Parathyroid adenoma (tissue), 2 donors: Measurements from ENCODE around the gene TERB2.
A peak's percentile ranks its signal among the peaks of the same experiment; 100 is the strongest.
"Not testable (repeated sequence)": the region's sequence is repeated elsewhere in the genome, so short reads cannot be mapped to it uniquely, and the experiment has no call there.

ENCODE experiments used
- H2AFZ ChIP-seq: fragments of 300-600 bp; sonication (generic); one replicate; pipeline ENCODE4 v1.7.0; 2017; ENCODE audit warnings: antibody characterized with exemption, mild to moderate bottlenecking
- H3K27ac ChIP-seq: fragments of 300-600 bp; sonication (generic); one replicate; pipeline ENCODE4 v1.7.0; 2017
- H3K27me3 ChIP-seq: fragments of 300-600 bp; sonication (generic); one replicate; pipeline ENCODE4 v1.7.0; 2017; ENCODE audit warnings: low read length; ENCODE audit not compliant: control insufficient read depth, insufficient read depth
- H3K36me3 ChIP-seq: fragments of 300-600 bp; sonication (generic); one replicate; pipeline ENCODE4 v1.7.0; 2017; ENCODE audit warnings: low read length; ENCODE audit not compliant: control insufficient read depth, insufficient read depth
- H3K4me1 ChIP-seq: fragments of 300-600 bp; sonication (generic); one replicate; pipeline ENCODE4 v1.7.0; 2017; ENCODE audit warnings: control low read depth
- H3K4me2 ChIP-seq: fragments of 300-600 bp; sonication (generic); one replicate; pipeline ENCODE4 v1.7.0; 2017; ENCODE audit warnings: low read length
- H3K4me3 ChIP-seq: fragments of 300-600 bp; sonication (generic); one replicate; pipeline ENCODE4 v1.7.0; 2017; ENCODE audit warnings: low read depth, low read length
- H3K79me2 ChIP-seq: fragments of 300-600 bp; sonication (generic); one replicate; pipeline ENCODE4 v1.7.0; 2017; ENCODE audit warnings: control low read depth
- H3K9ac ChIP-seq: fragments of 300-600 bp; sonication (generic); one replicate; pipeline ENCODE4 v1.7.0; 2017; ENCODE audit warnings: mild to moderate bottlenecking
- H3K9me3 ChIP-seq: fragments of 300-600 bp; sonication (generic); one replicate; pipeline ENCODE4 v1.7.0; 2017; ENCODE audit warnings: low read length; ENCODE audit not compliant: control insufficient read depth
- CTCF ChIP-seq: fragments of 300-600 bp; sonication (generic); IDR thresholded peaks from one replicate; pipeline ENCODE4 v1.7.0; 2017; ENCODE audit warnings: antibody characterized with exemption, mild to moderate bottlenecking
- donor health status: primary hyperparathyroidism.

The TERB2 gene

GRCh38 chr15:45023659-45024225, 67.3 kb downstream of the TERB2 start:
- H3K4me2 ChIP-seq = peak overlapping the region; percentile 74
- no peak for TF ChIP-seq CTCF
- H3K4me3 ChIP-seq = peak overlapping the region; percentile 65
- no peaks in the 10 kb centered on the region for H3K27me3 ChIP-seq
- H3K79me2 ChIP-seq = no peaks in the 10 kb centered on the region
- no peak overlapping the region for H3K9ac ChIP-seq
- H2AFZ ChIP-seq = peak overlapping the region; percentile 91
- peak overlapping the region; percentile 64 for H3K27ac ChIP-seq
- H3K36me3 ChIP-seq = no peaks in the 10 kb centered on the region
- H3K9me3 ChIP-seq = no peaks in the 10 kb centered on the region
- peaks cover 2% of the 10 kb centered on the region for H3K4me1 ChIP-seq

- not testable (repeated sequence) for H3K79me2 ChIP-seq, H2AFZ ChIP-seq, H3K36me3 ChIP-seq, H3K9me3 ChIP-seq, H3K27me3 ChIP-seq, H3K27ac ChIP-seq, H3K9ac ChIP-seq, H3K4me2 ChIP-seq, H3K4me1 ChIP-seq, H3K4me3 ChIP-seq
Measured at GRCh38 chr15:45024649-45025048, 68.2 kb downstream of the TERB2 start.

GRCh38 chr15:45025627-45026026, 69.1 kb downstream of the TERB2 start:
- H3K4me3 ChIP-seq, H3K27ac ChIP-seq, H3K27me3 ChIP-seq, H3K9me3 ChIP-seq, H3K9ac ChIP-seq, H3K4me1 ChIP-seq, H2AFZ ChIP-seq, H3K36me3 ChIP-seq, H3K4me2 ChIP-seq, H3K79me2 ChIP-seq: not testable (repeated sequence)

- Histone ChIP-seq H3K79me2 (no peaks in the 10 kb centered on the region), H3K4me2 (no peak overlapping the region), H3K27me3 (no peaks in the 10 kb centered on the region), H3K36me3 (no peaks in the 10 kb centered on the region), H2AFZ (no peak overlapping the region), H3K9me3 (no peaks in the 10 kb centered on the region), H3K4me1 (no peaks in the 10 kb centered on the region), H3K4me3 (no peak overlapping the region), H3K27ac (no peak overlapping the region), H3K9ac (no peak overlapping the region)
- no peak for TF ChIP-seq CTCF
Measured at GRCh38 chr15:45026651-45027190, 70.2 kb downstream of the TERB2 start.

- H3K79me2 ChIP-seq = no peaks in the 10 kb centered on the region
- no peak overlapping the region for H3K9ac ChIP-seq
- no peaks in the 10 kb centered on the region for H3K27me3 ChIP-seq
- TF ChIP-seq CTCF = no peak
- no peak overlapping the region for H2AFZ ChIP-seq
- no peak overlapping the region for H3K27ac ChIP-seq
- H3K4me1 ChIP-seq = no peaks in the 10 kb centered on the region
- H3K4me3 ChIP-seq = no peak overlapping the region
- H3K9me3 ChIP-seq = no peaks in the 10 kb centered on the region
- no peaks in the 10 kb centered on the region for H3K36me3 ChIP-seq
- no peak overlapping the region for H3K4me2 ChIP-seq
Measured at GRCh38 chr15:45027220-45027619, 70.7 kb downstream of the TERB2 start.
